Measurements from ENCODE around the gene ZC3HAV1. TPM values are rescaled to one million over a fixed set of nuclear protein-coding genes. Genes with fewer than 3 reads are reported as not detected.

The ZC3HAV1 gene
- total RNA-seq, 1 donor from 2014 or later, result 11.0 TPM

DNA sequence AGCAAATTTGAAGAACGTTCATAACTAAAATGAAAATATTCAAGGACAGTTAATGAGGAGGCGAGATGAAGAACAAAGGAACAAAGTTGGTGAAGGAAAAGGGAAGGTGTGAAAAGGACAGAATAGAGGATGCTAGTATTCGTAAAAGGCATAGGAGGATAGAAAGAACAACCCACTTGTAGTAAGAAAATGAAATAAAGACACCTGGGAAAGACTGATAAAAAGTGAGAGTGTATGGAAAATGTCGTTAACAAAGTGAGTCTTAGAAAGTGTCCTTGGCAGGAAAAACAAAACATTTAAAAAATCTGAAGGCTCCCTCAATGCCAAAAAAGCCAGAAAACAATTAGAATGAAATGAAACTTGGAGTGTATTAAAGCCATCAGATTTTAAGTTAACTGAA is 29.6 kb upstream of the ZC3HAV1 start:
- peaks cover 4% of the 10 kb centered on the region for H3F3A ChIP-seq (ENCODE audit: low read depth)
- no peak overlapping the region for H3K27ac Mint-ChIP-seq
- DNase-seq (ENCODE audit: low spot score), result no peak
- no peaks in the 10 kb centered on the region for H3K9me3 Mint-ChIP-seq
- no peaks in the 10 kb centered on the region for H3K27me3 ChIP-seq
- H3K9ac ChIP-seq, result no peak overlapping the region
- no peak overlapping the region for H3K4me2 ChIP-seq
- no peaks in the 10 kb centered on the region for H4K20me1 ChIP-seq (ENCODE audit: low read depth)
- no peaks in the 10 kb centered on the region for H3K27me3 Mint-ChIP-seq (ENCODE audit: insufficient read depth, low read depth)
- H3K9me3 ChIP-seq (ENCODE audit: low read depth), result no peaks in the 10 kb centered on the region
- TF ChIP-seq, protein P1, sequence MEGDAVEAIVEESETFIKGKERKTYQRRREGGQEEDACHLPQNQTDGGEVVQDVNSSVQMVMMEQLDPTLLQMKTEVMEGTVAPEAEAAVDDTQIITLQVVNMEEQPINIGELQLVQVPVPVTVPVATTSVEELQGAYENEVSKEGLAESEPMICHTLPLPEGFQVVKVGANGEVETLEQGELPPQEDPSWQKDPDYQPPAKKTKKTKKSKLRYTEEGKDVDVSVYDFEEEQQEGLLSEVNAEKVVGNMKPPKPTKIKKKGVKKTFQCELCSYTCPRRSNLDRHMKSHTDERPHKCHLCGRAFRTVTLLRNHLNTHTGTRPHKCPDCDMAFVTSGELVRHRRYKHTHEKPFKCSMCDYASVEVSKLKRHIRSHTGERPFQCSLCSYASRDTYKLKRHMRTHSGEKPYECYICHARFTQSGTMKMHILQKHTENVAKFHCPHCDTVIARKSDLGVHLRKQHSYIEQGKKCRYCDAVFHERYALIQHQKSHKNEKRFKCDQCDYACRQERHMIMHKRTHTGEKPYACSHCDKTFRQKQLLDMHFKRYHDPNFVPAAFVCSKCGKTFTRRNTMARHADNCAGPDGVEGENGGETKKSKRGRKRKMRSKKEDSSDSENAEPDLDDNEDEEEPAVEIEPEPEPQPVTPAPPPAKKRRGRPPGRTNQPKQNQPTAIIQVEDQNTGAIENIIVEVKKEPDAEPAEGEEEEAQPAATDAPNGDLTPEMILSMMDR (IDR thresholded peaks at IDR 0.05), result no peak
- TF ChIP-seq EZH2phosphoT487 (IDR thresholded peaks at IDR 0.05) (no peak), EZH2 (IDR thresholded peaks at IDR 0.05) (no peak)
- H3K4me1 Mint-ChIP-seq, result no peaks in the 10 kb centered on the region
- H2AFZ ChIP-seq (replicated peaks), result no peak overlapping the region
- H3K36me3 Mint-ChIP-seq, result peaks cover 9% of the 10 kb centered on the region
- H3K36me3 ChIP-seq, result no peaks in the 10 kb centered on the region
- no peaks in the 10 kb centered on the region for H3K79me2 ChIP-seq (ENCODE audit: low read depth)
- H3K4me3 ChIP-seq, result no peak overlapping the region
- H3K4me1 ChIP-seq, result no peaks in the 10 kb centered on the region
- no peak overlapping the region for H3K4me3 Mint-ChIP-seq
- H3K27ac ChIP-seq, result no peak overlapping the region

DNA sequence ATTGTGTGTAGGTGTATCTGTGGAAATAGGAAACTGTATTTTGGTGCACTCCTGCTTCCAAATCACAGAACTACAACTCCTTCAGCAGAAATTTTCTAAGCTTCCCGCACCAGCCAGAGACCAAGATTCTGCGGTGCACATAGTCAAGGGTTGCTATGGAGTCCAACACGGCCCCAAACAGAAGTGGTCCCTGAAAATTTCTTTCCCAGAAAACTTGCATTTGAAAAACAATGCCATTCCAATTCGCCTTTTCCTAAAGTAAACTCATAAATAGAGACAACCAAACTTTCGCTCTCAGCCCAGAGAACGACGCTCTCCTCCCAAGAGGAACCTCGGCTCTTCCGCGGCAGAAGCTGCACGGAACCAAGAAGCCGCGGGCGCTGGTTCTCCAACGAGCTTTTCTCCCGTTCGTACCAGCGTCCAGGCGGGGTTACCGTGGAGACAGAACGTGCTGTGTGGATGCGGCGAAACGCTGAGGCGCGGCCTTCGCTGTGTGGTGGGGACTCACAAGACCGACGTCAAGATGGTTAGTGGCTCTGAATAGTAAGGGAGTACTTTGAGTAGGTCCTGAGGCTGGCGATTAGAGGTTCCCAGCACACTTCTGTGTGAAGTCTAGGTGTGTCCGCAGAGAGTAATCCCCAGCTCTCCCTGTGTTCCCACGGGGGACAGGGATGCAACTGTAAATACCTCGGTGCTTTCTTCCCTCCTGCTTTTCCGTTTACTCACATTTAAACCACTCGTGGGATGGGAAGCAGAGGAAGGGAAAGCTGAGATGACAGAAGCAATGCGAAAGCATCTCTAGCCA is 24.0 kb upstream of the ZC3HAV1 start:
- H3K27ac Mint-ChIP-seq, result peak overlapping the region; percentile 80

DNA sequence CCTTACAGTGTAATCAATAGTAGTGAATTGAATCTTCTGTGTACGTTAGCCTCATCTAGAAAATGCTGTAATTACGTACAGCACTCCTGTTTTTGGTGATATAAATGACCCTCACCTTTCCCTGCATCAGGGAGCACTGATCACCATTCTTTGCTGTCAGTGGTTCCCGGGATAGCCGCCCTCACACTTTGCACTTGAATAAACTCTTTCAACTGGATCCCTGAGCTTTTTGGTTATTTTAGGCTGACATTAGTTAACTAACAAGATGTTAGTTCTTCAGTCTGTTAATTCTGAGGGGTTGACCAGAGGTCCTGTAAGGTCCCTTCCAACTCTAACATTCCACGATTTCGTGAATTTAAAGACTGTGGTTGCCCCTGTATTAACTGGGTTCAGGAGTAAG is 23.4 kb upstream of the ZC3HAV1 start:
- no peaks in the 10 kb centered on the region for H3K9me3 Mint-ChIP-seq
- H3K27me3 Mint-ChIP-seq (ENCODE audit: insufficient read depth, low read depth), result peaks cover 2% of the 10 kb centered on the region
- peaks cover 35% of the 10 kb centered on the region for H3K27me3 ChIP-seq
- H3K4me1 ChIP-seq, result peaks cover 5% of the 10 kb centered on the region
- peak overlapping the region; percentile 64 for H3K4me3 ChIP-seq
- peak overlapping the region; percentile 85 for H3K4me2 ChIP-seq
- no peaks in the 10 kb centered on the region for H3K36me3 ChIP-seq
- H3F3A ChIP-seq (ENCODE audit: low read depth), result no peaks in the 10 kb centered on the region
- H3K27ac ChIP-seq, result no peak overlapping the region
- H3K9me3 ChIP-seq (ENCODE audit: low read depth), result no peaks in the 10 kb centered on the region
- peak overlapping the region; percentile 97 for H2AFZ ChIP-seq (replicated peaks)
- DNase-seq (ENCODE audit: low spot score), result peak; percentile 10
- H3K4me1 Mint-ChIP-seq, result peaks cover 11% of the 10 kb centered on the region
- H3K79me2 ChIP-seq (ENCODE audit: low read depth), result no peaks in the 10 kb centered on the region
- no peaks in the 10 kb centered on the region for H4K20me1 ChIP-seq (ENCODE audit: low read depth)
- no peak overlapping the region for H3K9ac ChIP-seq
- no peak for TF ChIP-seq EZH2phosphoT487 (IDR thresholded peaks at IDR 0.05)
- TF ChIP-seq EZH2 (IDR thresholded peaks at IDR 0.05), result no peak
- TF ChIP-seq, protein P1 (IDR thresholded peaks at IDR 0.05), result no peak
- H3K36me3 Mint-ChIP-seq, result peaks cover 1% of the 10 kb centered on the region
- peak overlapping the region; percentile 91 for H3K4me3 Mint-ChIP-seq
- H3K27ac Mint-ChIP-seq, result no peak overlapping the region

More for the DNA sequence above, 24.0 kb upstream of the ZC3HAV1 start:
- H3K79me2 ChIP-seq (ENCODE audit: low read depth), result no peaks in the 10 kb centered on the region
- H3K36me3 Mint-ChIP-seq, result peaks cover 1% of the 10 kb centered on the region
- no peaks in the 10 kb centered on the region for H4K20me1 ChIP-seq (ENCODE audit: low read depth)
- H3K9me3 ChIP-seq (ENCODE audit: low read depth), result no peaks in the 10 kb centered on the region
- TF ChIP-seq EZH2phosphoT487 (IDR thresholded peaks at IDR 0.05) (no peak), EZH2 (IDR thresholded peaks at IDR 0.05) (peak; percentile 45)
- TF ChIP-seq, protein P1 (IDR thresholded peaks at IDR 0.05), result no peak
- peak overlapping the region; percentile 91 for H3K4me3 Mint-ChIP-seq
- no peaks in the 10 kb centered on the region for H3F3A ChIP-seq (ENCODE audit: low read depth)
- H3K9ac ChIP-seq, result no peak overlapping the region
- peak; percentile 89 for DNase-seq (ENCODE audit: low spot score)
- no peaks in the 10 kb centered on the region for H3K36me3 ChIP-seq
- H2AFZ ChIP-seq (replicated peaks), result peak overlapping the region; percentile 97
- peak overlapping the region; percentile 85 for H3K4me2 ChIP-seq
- peaks cover 5% of the 10 kb centered on the region for H3K4me1 ChIP-seq
- peaks cover 28% of the 10 kb centered on the region for H3K27me3 ChIP-seq
- H3K9me3 Mint-ChIP-seq, result no peaks in the 10 kb centered on the region
- H3K4me1 Mint-ChIP-seq, result peaks cover 11% of the 10 kb centered on the region
- H3K4me3 ChIP-seq, result peak overlapping the region; percentile 64
- H3K27ac ChIP-seq, result no peak overlapping the region
- H3K27me3 Mint-ChIP-seq (ENCODE audit: insufficient read depth, low read depth), result peaks cover 2% of the 10 kb centered on the region
